GM13977 (cell line): Measurements from ENCODE around the gene HTT.
"Not testable (repeated sequence)": the region's sequence is repeated elsewhere in the genome, so short reads cannot be mapped to it uniquely, and the experiment has no call there.

Experiments
- DNase-seq: peaks from one replicate; pipeline ENCODE4 v3.0.0; 2012; ENCODE audit warnings: low spot score
- in situ Hi-C: fragments of 300-500 bp; cut with MboI; formaldehyde crosslinking; loops from one replicate; pipeline ENCODE4 v1.12.0; 2022; ENCODE audit warnings: low sequenced_read_pairs, low pct_unique_long_range_greater_than_20kb, mixed read lengths, inconsistent platforms; ENCODE audit not compliant: unreplicated experiment
- TF ChIP-seq, protein P1 (sequence below): IDR thresholded peaks from 2 replicates; pipeline ENCODE4 v1.5.1; 2012; ENCODE audit warnings: mild to moderate bottlenecking, control low read depth; ENCODE audit not compliant: insufficient read depth; ENCODE audit errors: extremely low read depth, missing control alignments

The HTT gene

DNA sequence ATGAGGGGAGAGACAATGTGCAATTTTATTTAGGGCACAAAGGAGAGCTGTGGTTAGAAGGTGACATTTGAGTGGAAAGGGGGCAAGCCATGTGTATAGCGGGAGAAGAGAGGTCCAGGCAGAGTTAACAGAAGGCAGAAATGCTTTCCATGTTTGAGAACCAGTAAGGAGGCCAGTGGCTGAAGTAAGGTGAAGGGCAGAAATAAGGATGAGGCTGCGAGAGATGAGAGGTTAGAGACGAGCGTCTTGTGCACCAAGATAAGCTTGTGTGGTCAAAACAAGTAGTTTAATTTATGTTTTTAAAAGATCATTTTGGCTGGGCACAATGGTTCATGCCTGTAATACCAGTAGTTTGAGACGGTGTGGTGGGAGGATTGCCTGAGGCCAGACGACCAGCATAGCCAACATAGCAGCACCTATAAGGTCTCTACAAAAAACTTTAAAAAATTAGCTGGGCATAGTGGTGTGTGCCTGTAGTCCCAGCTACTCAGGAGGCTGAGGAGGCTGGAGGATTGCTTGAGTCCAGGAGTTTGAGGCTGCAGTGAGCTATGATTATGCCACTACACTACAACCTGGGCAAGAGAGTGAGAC is 8.5 kb downstream of the HTT start:
- no peak for DNase-seq
- in situ Hi-C loops, result no loop called here
- TF ChIP-seq, protein P1, sequence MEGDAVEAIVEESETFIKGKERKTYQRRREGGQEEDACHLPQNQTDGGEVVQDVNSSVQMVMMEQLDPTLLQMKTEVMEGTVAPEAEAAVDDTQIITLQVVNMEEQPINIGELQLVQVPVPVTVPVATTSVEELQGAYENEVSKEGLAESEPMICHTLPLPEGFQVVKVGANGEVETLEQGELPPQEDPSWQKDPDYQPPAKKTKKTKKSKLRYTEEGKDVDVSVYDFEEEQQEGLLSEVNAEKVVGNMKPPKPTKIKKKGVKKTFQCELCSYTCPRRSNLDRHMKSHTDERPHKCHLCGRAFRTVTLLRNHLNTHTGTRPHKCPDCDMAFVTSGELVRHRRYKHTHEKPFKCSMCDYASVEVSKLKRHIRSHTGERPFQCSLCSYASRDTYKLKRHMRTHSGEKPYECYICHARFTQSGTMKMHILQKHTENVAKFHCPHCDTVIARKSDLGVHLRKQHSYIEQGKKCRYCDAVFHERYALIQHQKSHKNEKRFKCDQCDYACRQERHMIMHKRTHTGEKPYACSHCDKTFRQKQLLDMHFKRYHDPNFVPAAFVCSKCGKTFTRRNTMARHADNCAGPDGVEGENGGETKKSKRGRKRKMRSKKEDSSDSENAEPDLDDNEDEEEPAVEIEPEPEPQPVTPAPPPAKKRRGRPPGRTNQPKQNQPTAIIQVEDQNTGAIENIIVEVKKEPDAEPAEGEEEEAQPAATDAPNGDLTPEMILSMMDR, result no peak

DNA sequence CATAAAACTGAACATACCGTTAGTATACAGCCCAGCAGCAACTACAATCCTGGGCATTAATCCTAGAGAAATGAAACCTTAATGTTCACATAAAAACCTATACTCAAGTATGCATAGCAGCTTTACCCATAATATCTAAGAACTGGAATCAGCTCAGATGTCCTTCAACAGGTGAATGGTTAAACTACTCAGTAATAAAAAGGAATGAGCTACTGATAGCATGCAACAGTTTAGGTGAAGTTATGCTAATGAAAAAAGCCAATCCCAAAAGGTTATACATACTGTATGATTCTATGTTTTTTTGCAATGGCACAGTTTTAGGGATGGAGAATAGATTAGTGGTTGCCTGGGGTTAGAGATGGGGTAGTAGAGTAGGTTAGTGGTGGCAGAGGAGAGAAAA is 9.3 kb downstream of the HTT start:
- TF ChIP-seq, protein P1, result no peak
- DNase-seq, result no peak
- in situ Hi-C loops, result no loop called here

DNA sequence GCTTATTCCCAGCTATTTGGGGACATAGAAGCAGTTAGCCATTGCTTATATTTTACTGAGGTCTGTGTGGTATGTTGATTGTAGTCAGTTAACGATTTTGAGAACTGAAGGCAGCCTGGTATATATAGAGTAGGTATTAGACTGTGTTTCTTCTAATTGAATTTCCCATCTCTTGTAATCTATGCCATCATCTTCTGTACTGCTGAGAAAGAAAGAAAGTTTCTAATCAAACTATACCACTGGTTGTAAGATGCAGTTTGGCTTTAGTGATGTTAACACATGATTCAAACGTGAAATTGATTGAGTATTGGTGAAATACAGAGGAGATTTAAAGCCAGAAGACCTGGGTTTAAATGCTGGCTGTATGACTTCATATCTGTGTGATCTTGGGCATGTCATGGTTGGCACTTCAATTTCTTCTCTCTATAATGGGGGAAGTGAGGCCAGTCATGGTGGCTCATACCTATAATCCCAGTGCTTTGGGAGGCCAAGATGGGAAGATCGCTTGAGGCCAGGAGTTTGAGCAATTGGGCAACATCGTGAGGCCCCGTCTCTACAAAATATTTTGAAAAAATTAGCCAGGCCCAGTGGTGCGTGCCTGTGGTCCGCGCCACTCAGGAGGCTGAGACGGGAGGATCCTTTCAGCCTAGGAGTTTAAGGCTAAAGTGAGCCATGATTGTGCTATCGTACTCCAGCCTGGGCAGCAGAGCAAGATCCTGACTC is 11.6 kb downstream of the HTT start:
- in situ Hi-C loops, result no loop called here
- no peak for DNase-seq
- TF ChIP-seq, protein P1, result no peak

DNA sequence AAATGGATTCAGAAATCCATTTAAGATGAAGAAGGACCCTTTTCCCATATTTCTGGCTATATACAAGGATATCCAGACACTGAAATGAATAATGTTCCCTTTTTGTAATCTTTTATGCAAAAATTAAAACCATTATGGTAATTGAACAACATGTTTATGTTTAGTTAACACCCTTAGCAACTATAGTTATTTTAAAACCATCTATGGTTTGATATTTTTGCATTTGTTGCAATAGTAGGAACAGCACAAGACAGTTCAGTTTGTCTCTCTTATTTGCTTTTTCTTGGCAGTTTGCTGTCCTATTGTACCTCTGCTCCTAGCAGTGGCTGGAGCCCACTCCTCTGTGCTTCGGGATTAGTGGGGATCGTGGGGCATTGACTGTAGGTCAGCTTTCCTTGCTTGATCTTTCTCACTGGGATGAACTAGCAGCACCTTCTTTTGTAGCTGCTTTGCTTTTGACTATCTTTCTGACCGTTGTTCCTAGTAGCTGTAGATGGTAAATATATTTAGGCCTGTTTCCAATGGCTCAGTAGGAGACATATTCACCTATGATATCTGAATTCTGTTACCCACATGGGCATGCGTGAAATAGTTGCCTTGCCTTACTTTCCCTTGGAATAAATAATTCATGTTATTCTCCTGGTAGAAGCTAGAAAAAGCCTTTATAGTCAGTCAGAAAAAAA is 12.8 kb downstream of the HTT start:
- TF ChIP-seq, protein P1, result no peak
- DNase-seq, result no peak
- in situ Hi-C loops, result no loop called here

DNA sequence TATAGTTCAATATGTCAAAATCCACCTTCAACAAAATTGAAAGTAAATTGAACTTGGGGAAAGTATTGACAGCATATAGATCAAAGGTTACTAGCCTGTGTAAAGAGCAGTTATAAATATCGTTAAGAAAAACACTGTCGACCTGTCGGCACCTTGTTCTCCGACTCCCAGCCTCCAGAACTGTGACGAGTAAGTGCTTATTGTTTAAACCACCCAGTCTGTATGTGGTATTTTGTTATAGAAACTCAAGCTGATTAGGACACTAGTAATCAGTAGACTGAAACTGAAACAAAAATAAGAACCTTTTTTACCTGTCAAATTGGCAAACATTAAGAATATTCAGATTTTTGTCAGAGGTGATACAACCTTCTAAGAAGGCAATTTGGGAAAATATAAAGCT is 17.0 kb downstream of the HTT start:
- in situ Hi-C loops, result no loop called here
- TF ChIP-seq, protein P1, result no peak
- DNase-seq, result no peak

DNA sequence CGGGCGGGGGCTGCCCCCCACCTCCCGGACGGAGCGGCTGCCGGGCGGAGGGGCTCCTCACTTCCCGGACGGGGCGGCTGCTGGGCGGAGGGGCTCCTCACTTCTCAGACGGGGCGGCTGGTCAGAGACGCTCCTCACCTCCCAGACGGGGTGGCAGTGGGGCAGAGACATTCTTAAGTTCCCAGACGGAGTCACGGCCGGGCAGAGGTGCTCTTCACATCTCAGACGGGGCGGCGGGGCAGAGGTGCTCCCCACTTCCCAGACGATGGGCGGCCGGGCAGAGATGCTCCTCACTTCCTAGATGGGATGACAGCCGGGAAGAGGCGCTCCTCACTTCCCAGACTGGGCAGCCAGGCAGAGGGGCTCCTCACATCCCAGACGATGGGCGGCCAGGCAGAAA is 20.2 kb downstream of the HTT start:
- in situ Hi-C loops, DNase-seq: not testable (repeated sequence)

DNA sequence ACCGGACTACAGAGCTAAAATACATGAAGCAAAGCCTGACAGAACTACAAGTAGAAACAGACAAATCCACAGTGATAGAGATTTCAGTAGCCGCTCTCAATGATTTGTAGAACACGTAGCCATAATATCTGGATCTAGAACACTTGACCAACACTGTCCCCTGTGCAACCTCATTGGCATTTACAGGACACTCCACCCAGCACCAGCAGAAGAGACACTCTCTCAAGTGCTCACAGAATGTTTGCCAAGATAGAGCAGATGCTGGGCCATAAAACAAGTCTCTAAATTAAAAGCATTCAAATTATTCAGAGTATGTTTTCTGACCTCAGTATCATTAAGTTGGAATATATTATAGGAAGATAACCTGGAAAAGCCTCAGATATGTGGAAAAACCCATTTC is 21.7 kb downstream of the HTT start:
- in situ Hi-C loops, result no loop called here
- no peak for DNase-seq
- TF ChIP-seq, protein P1, result no peak
